Measurements from ENCODE around the gene ARHGAP6.
A peak's percentile ranks its signal among the peaks of the same experiment; 100 is the strongest.

The ARHGAP6 gene

GRCh38 chrX:11665168-11666111, at the start of gene ARHGAP6:
TSS of gene ARHGAP6 (minus strand) at chrX:11665920. CDS start at chrX:11664828, 1,092 bp downstream.
- TF ChIP-seq MAX (IDR thresholded peaks at IDR 0.05) (0 out of 2 replicates have a peak, but pooled peaks have one; percentile 14), YY1 (IDR thresholded peaks at IDR 0.05; ENCODE audit: low read depth) (no peak)

- TF ChIP-seq YY1 (IDR thresholded peaks at IDR 0.05; ENCODE audit: low read depth) (no peak), EGR1 (IDR thresholded peaks at IDR 0.05) (no peak), ZBTB7A (IDR thresholded peaks at IDR 0.05; ENCODE audit: low read depth) (no peak), CREB1 (IDR thresholded peaks at IDR 0.05; ENCODE audit: low read depth) (no peak), NFIC (IDR thresholded peaks at IDR 0.05) (no peak), MAX (IDR thresholded peaks at IDR 0.05) (no peak), REST (IDR thresholded peaks at IDR 0.05; ENCODE audit: low read depth) (no peak), TEAD4 (IDR thresholded peaks at IDR 0.05) (no peak), TCF12 (IDR thresholded peaks at IDR 0.05; ENCODE audit: low read depth) (no peak)
Observed at GRCh38 chrX:11704725-11705495, 39.2 kb upstream of the ARHGAP6 start.

GRCh38 chrX:11703855-11704254, 38.1 kb upstream of the ARHGAP6 start:
- no peak for TF ChIP-seq TEAD4 (IDR thresholded peaks at IDR 0.05)
- no peak for TF ChIP-seq YY1 (IDR thresholded peaks at IDR 0.05; ENCODE audit: low read depth)
- no peak for TF ChIP-seq TAF1 (IDR thresholded peaks at IDR 0.05; ENCODE audit: low read depth)
- no peak for TF ChIP-seq TCF12 (IDR thresholded peaks at IDR 0.05; ENCODE audit: low read depth)
- no peak for TF ChIP-seq REST (IDR thresholded peaks at IDR 0.05; ENCODE audit: low read depth)
- TF ChIP-seq CEBPB (IDR thresholded peaks at IDR 0.05), result no peak
- TF ChIP-seq EP300 (IDR thresholded peaks at IDR 0.05; ENCODE audit: borderline replicate concordance), result no peak
- TF ChIP-seq MAX (IDR thresholded peaks at IDR 0.05), result no peak
- TF ChIP-seq FOXM1 (IDR thresholded peaks at IDR 0.05; ENCODE audit: borderline replicate concordance, low read depth), result no peak
- no peak for TF ChIP-seq EGR1 (IDR thresholded peaks at IDR 0.05)
- TF ChIP-seq CREB1 (IDR thresholded peaks at IDR 0.05; ENCODE audit: low read depth), result no peak
- no peak for TF ChIP-seq USF1 (IDR thresholded peaks at IDR 0.05)
- TF ChIP-seq NFIC (IDR thresholded peaks at IDR 0.05), result no peak
- no peak for TF ChIP-seq ZBTB7A (IDR thresholded peaks at IDR 0.05; ENCODE audit: low read depth)
- no peak for TF ChIP-seq RAD21 (IDR thresholded peaks at IDR 0.05; ENCODE audit: low read depth)

GRCh38 chrX:11702965-11703631, 37.4 kb upstream of the ARHGAP6 start:
- no peak for TF ChIP-seq EGR1 (IDR thresholded peaks at IDR 0.05)
- no peak for TF ChIP-seq CREB1 (IDR thresholded peaks at IDR 0.05; ENCODE audit: low read depth)
- TF ChIP-seq CEBPB (IDR thresholded peaks at IDR 0.05), result no peak
- no peak for TF ChIP-seq YY1 (IDR thresholded peaks at IDR 0.05; ENCODE audit: low read depth)
- TF ChIP-seq ZBTB7A (IDR thresholded peaks at IDR 0.05; ENCODE audit: low read depth), result no peak
- TF ChIP-seq FOXM1 (IDR thresholded peaks at IDR 0.05; ENCODE audit: borderline replicate concordance, low read depth), result no peak
- no peak for TF ChIP-seq EP300 (IDR thresholded peaks at IDR 0.05; ENCODE audit: borderline replicate concordance)
- no peak for TF ChIP-seq MAX (IDR thresholded peaks at IDR 0.05)
- no peak for TF ChIP-seq TCF12 (IDR thresholded peaks at IDR 0.05; ENCODE audit: low read depth)
- no peak for TF ChIP-seq REST (IDR thresholded peaks at IDR 0.05; ENCODE audit: low read depth)
- TF ChIP-seq NFIC (IDR thresholded peaks at IDR 0.05), result no peak
